ENCODE measurements around the gene RTEL1.
A peak's percentile ranks its signal among the peaks of the same experiment; 100 is the strongest.

The RTEL1 gene

DNA sequence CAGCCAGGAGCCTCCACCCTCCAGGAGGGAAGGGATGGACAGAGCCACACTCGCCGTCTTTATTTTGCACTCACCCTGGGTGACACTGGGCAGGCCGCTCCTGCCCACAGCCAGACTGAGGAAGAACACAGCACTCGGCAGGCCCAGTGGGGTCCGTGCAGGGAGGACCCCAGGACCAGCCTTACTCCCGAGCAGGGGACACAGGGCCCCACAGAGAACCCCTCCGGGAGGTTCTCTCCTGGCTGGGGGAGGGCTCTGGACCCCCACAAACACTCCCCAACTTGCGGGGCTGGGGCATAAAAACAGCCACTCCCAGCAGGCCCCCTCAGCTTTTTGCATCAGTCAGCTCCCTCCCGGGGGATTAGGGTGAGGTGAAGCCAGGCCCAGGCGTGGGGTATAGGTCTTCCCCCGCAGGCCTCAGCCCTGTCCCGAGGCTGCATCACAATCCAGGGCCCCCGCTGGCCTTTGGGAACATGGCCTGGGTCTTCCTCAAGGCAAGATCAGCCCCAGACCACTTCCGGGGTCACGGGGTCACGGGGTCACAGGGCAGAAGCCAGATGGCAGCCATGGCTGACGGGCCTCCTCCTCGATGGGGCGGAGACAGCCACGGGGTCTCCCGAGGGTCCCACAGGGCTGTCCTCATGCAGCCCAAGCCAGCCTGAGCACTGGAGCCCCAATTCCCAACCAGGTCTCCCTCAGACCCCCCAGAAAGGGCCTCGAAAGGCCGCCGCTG lies 41.5 kb downstream of the RTEL1 start:
- no peak for DNase-seq (ENCODE audit: low read depth)

DNA sequence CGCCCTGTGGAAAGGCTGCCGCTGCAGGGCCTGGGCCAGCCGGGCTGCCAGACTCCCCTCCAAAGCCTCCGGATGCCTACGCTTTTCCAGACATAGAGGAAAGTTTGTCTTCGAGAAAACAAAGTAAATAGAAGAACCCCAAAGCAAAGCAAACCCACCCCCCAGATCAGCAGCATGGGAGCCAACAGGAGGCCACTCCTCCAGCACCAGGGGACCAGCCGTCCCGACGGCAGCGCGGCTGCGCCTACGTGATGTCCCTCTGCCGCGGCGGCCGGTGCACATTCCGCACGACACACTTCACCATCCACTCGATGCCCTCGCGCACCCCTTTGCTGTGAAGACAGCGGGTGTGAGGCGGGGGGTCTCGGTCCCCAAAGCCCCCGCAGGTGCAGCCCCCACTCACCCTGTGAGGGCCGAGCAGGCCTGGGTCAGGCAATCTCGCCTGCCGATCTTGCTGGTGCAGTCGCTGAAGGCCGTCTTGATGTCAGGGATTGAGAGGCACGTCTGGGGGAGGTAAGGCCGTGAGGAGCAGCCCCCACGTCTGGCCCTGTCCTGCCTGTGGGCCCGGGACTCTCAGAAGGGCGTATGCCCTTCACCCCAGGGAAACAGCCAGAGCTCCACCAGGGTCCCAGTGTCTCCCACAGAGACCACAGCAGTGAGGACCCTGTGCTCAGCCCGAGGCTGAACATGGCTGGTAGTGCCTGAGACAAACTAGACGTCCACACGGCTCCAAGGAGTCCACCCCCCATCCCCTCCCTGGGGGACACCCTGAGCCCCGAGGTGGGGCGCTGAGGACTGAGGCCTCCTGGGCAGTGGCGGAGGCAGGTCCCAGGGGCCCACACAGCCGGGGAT lies 42.3 kb downstream of the RTEL1 start:
- no peak for DNase-seq (ENCODE audit: low read depth)

DNA sequence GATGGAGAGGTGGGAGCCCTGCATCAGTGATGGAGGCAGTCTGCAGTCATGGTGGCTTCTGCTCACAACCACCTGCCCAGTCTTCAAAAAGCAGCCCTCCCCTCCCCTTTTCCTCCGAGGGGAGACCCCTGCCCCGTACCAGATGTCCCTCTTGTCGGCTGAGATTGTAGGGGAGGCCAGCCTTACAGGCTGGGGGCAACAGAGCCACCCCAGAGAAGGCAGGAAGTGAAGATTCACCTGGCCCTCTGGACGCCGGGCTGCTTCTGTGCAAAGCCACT lies 42.9 kb downstream of the RTEL1 start:
- DNase-seq (ENCODE audit: low read depth) = no peak

DNA sequence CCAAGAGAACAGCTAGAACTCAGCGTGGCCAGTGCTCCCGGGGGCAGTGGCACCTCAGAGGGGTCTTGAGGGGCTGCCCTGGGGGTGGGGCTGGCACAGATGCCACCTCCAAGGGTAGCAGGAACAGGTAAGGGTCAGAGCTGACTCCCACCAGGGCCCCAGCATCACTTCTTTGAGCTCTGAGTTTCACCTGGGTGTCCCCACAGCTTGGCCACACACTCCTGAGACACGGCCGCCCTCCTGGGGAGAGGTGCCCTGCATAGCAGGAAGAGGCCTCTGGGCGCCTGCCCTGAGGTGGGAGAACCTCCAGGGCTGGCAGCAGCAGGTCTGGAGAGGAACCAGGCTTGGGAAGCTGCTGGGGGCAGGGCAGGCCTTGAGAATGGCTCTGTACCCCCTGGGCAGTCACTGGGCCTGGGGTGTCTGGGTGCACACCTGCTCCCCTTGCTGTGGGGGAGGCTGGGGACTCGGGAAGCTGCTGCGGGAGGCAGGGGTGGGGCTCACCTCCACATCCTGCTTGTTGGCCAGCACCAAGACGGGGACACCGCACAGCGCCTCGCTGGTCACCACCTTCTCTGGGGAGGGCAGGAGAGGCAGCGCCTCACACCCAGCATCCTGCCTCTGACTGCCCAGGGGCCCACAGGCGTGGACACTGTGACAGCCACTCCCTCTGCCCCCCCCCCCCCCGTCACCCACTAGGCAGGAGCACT lies 43.4 kb downstream of the RTEL1 start:
- DNase-seq (ENCODE audit: low read depth) = no peak

DNA sequence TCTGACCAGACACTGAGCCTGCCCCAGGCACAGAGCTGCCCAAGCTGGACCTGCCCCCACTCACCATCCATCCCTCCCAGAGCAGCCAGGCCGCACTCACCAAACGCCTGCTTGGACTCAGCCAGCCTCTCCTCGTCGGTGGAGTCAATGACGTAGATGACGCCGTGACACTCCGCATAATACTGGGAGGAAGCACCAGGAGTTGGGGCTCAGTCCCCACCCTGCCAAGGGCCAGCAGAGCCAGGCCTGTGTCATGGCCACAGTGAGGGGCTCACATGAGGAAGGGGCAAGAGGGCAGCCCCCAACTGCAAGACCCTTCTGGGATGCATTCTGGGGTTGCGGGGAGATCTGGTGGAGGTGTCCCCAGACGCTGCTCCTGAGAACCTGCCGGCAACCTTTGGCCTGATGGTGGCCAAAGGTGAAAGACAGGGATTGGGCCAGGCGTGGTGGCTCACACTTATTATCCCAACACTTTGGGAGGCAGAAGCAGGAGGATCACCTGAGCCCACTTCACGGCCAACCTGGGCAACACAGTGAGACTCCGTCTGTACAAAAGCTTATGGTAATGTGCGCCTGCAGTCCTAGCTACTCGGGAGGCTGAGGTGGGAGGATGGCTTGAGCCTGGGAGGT lies 44.0 kb downstream of the RTEL1 start:
- no peak for DNase-seq (ENCODE audit: low read depth)

DNA sequence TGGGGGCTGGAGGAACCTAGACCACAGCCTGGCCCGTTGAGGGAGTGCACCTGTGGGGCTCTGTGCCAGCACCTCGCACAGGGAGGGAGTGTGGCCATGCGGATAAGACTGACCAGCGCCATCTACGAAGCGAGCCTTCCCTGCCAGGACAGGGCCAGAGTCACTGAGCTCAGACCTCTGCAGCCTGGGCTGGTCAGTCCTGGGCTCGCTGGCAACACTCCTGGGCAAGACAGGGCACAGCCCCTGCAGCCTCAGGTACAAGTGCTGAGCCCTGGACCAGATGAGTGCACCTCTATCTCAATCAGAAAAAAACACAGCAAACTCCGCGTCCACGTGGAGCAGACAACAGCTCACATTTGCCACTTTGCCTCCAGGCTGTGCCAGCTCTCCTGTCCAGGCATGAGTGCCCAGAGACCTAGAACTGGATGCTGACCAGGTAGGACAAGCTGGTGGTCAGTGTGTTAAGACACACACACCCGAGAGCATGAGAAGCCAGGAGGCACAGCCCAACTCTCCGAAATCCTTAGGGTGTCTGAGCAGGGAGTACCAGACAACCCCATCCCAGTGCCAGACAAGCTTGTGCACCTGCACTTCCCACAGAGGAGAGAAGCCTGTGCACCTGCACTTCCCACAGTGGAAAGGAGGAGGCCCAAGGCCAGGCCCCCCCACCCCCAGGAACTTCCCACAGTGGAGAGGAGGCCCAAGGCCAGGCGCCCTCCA lies 44.8 kb downstream of the RTEL1 start:
- no peak for DNase-seq (ENCODE audit: low read depth)

DNA sequence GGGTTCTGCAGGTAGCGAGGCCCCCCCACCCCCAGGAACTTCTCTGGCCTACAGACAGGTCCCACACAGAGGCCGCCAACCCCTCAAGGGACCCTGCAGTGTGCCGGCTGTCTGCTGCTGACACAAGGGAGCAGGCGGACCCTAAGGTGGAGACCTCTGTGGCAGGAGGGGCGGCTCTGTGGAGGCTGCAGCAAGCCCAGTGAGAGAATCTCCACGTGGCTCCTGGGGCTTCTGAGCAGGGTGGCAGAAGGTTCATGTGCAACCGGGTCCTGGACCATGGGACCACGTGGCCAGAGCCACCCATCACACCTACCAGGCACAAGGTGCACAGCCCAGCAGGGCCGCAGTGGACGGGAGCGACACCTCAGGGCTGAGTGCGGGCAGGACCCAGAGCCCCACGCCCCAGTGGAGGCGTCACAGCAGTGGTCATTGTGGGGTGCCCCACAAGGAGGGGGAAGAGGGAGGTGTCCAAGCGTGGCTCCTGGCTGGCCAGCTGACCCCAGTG lies 45.4 kb downstream of the RTEL1 start:
- no peak for DNase-seq (ENCODE audit: low read depth)

DNA sequence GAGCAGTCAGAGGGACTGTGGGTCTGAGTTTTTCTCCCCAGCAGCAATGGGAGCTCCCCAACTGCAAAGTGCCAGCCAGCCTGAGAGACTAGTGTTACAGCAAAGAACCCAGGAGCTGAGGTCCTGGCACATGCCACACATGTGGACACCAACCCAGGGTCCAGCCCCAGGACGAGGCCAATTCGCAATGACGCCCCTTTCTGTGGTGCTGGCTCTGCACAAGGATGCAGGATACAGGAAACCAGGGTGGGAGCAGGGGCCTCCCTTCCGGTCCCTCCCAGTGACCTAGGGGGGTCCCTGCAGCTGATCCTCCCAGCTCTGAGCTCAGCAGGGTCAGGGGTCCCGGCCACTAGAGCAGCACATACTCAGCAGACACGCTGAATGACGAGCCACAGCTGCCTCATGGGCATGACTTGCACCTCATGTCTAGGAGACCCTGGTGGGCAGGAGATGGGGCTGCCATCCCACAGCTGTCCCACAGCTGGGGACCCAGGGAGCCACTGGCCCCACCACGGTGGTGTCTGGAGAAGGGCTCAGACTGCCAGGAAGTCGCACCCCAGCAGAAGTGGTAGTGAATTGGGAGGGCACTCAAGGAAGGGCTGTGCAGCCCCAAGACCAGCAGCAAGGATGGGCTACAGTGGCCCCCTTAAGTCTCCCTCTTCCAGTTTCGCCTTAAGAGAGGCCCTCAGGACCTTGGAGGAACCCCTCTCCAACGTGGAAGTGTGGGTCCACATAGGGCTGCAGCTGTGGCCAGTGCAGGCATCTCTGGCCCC lies 46.0 kb downstream of the RTEL1 start:
- DNase-seq (ENCODE audit: low read depth) = no peak

DNA sequence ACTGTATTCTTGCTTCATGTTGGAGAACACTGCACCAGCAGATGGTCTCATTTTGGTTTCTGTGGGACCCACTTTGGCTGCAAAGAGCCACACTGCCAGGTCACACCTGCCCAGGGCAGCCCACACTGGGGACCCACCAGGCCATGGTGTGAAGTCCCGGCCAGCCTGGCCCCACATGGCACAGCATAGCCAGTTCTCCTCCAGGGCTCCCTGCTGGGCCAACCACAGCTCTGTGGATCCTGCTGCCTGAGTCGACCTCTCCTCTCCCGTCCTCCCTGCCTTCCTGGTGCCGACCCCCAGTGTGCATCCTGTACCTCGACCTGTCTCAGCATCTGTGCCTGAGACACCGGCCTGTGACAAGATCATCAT lies 46.6 kb downstream of the RTEL1 start:
- no peak for DNase-seq (ENCODE audit: low read depth)

DNA sequence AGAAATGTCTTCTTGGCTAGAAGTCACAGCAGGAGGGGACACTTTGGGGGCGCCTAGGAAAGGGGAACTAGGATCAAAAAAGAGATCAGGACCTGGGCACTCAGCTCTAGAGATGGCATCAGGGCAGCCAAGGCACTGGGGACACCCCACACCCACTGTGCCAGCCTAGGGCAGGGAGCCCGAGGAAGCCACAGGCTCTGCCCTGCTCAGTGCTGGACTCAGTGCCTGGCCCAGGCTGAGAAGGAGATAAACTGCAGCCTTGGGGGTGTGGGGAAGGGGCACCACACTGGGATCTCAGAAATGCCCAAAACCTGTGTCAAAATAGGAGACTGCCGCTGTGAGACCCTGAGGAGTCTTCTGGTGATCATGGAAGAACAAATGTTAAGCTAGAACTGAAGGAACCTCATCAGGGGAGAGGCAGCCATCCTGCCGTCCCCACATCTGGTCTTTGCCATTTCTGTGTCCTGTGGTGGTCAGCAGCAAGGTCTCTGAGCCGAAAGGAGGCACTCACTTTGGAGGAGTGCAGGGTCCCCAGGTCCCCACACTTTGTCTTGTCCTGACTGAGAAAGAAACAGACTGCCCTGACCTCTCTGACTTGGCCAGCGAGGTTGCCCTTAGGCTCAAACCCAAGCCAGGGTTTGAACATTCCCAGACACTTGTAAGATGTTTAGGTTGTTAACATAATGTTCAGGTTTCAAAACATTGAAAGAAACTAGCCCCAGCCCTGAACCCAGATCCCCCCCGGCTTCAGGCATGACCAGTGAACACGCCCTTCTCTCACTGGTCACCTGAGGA lies 47.3 kb downstream of the RTEL1 start:
- DNase-seq (ENCODE audit: low read depth) = no peak

DNA sequence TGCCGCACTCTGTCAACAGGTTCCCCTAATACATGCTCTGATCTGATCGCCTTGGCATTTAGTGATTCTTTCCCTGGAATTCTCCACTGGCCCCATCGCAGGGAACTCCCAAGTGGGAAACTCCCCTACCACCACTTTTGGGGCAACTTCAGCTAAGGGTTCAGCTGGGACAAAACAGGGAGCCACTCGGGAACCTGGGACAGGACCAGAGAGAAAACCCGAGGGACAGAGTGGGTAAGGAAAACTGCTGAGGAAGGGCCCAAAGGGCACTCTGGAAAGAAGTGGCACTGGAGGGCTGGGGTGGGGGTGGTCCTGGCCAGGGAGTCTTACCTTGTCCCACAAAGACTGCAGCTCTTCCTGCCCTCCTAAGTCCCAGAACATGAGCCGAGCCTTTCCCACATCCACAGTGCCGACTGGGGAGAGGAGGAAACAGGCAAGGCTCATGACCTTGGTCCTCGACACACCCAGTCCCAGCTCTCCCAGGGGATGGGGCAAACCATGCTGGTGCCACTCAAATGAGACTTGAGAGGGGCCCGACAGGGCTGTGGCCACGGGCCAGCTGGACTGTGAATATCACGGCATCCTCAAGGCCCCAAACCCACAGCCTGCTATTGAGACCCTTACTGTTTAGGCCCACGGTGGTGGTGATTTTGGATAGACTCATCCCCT lies 48.0 kb downstream of the RTEL1 start:
- DNase-seq (ENCODE audit: low read depth) = no peak

DNA sequence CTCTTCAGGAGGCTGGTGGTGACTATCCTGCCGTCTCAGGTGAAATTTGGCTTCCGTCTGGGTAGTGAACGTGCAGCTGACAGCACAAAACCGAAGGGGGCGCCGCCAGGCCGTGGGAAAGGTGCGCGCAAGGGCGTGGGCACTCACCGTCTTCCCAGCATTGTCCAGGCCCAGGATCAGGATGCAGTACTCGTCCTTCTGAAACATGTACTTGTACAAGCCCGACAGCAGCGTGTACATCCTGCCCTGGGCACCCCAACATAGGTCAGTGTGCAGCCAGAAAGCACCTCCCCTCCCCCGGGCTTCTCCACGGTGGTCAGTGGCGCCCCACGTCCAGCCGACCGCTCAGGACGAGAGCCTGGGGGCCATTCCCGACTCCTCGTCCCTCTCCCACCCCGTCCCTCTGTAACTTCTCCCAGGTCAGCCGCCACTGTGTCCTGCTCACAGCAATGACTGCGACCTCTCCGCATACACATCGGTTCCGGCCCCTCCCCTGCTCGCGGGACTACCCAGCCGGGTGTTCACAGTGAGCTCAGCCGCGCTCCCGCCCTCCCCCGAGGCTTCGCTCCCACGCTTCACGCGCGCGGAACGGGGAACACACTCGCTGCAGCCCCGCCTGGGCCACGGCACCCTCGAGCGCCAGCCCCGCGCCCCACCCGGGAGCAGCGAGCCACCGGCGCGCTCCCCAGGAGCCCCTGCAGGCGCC lies 48.9 kb downstream of the RTEL1 start:
- peak; percentile 49 for DNase-seq (ENCODE audit: low read depth)

DNA sequence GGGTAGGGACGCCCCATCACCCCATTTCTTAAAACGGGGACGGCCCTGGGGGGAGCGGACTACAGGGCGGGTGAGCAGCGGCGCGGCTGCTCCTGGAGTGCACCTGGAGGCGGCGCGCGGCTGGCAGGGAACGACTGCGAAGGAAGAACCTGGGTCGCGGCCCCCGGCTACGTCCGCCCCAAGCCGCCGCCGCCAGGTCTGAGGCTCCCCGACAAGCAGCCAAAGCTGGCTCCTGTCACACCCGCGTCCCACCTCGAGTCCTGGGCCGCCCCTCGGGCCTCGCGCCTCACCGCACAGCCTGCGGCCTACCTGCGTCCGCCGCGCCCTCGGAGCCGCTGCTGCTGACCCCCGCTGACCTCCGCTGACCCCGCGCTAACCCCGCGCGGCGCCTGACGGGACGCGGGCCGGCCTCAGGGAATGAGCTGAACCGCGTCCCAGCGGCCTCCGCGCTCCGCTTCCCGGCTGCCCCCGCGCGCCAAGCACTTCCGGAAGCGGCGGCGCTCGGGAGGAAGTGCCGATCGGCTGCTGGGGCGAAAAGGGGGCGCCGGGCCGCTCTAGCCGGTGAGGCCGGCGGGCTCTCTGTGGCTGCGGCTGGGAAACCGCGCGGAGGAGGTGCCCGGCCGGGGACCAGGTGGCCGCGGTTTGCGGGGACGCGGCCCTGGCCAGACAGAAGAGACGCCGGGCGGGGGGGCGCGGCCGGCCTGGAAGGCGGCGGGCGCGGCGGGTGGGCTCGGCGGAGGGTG lies 49.6 kb downstream of the RTEL1 start, which contains the start of the genes ARFRP1 and ZGPAT:
TSS of gene ARFRP1 (minus strand) at position 419 of the 743 bp plus-strand sequence. CDS start 885 bp downstream, outside the sequence.
TSS of gene ZGPAT (plus strand) at position 482 of the 743 bp plus-strand sequence. CDS start 542 bp downstream, outside the sequence.
- peak; percentile 81 for DNase-seq (ENCODE audit: low read depth)

DNA sequence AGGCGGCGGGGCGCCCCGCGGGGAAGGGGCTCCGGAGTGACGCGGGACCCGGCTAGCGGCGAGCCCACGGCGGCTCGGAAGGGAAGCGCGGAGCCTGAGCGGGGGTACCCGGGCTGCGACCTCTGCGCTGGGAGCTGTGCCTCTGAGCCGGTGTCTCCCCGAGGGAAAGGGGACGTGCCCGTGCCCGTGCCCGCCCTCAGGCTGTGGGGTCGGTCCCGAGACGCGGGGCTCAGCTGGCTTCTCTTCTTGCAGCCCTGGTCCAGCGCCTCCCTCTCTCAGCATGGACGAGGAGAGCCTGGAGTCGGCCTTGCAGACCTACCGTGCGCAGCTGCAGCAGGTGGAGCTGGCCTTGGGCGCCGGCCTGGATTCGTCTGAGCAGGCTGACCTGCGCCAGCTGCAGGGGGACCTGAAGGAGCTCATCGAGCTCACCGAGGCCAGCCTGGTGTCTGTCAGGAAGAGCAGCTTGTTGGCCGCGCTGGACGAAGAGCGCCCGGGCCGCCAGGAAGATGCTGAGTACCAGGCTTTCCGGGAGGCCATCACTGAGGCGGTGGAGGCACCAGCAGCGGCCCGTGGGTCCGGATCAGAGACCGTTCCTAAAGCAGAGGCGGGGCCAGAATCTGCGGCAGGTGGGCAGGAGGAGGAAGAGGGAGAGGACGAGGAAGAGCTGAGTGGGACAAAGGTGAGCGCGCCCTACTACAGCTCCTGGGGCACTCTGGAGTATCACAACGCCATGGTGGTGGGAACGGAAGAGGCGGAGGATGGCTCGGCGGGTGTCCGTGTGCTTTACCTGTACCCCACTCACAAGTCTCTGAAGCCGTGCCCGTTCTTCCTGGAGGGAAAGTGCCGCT lies 50.4 kb downstream of the RTEL1 start:
- no peak for DNase-seq (ENCODE audit: low read depth)

DNA sequence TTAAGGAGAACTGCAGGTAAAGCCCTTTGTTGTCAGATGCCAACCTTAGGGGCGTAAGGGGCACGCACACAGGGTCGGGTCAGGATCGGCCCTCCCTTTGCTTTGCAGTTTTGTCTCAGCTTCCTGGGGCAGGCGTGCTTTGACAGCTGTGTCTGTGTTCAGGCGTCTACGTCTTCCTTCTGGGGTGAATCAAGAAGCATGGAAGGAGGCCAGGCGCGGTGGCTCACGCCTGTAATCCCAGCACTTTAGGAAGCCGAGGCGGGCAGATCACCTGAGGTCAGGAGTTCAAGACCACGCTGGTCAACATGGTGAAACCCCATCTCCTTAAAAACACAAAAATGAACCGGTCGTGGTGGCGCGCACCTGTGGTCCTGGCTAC lies 51.0 kb downstream of the RTEL1 start:
- no peak for DNase-seq (ENCODE audit: low read depth)

DNA sequence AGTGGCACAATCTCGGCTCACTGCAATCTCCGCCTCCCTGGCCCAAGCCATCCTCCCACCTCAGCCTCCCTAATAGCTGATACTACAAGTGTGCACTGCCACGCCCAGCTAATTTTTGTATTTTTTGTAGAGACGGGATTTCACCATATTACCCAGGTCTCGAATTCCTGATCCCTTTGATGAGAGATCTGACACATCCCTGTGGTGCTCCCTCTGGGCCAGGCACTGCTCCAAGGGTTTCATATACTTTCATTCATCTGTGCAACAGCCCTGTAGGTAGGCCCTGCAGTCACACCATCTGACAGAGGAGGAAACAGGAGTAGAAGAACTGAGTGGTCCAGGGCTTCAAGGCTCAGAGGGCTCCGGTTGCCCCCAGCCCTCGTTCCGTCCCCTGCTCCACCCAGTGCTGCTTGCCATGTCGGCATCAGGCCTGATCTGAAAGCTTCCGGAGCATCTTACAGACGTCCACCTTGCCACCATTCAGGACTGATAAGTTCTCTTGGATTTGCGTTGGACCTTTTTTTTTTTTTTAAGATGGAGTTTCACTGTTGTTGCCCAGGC lies 53.1 kb downstream of the RTEL1 start:
- no peak for DNase-seq (ENCODE audit: low read depth)

DNA sequence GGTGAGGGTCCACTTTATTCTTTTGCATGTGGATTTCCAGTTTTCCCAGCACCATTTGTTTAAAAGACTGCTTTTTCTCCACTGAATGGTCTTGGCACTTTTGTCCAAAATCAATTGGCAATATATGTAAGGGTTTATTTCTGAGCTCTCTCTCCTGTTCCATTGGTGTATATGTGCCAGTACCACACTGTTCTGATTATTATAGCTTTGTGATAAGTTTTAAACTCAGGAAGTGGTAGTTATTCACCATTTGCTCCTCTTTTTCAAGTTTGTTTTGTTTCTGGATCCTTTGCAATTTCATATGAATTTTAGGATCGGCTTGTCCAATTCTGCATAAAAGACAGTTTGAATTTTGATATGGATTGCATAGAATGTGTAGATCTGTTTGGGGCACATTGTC lies 54.1 kb downstream of the RTEL1 start:
- DNase-seq (ENCODE audit: low read depth) = no peak
